ENCODE measurements around the gene SPECC1. TPM values are rescaled to one million over a fixed set of nuclear protein-coding genes. Genes with fewer than 3 reads are reported as not detected.

The SPECC1 gene
- total and polyA plus RNA-seq, 2 of the 13 experiments (the other 11 are each of a cell fraction or from before 2014, with no cell fraction given) = 2.3 to 6.9 TPM

DNA sequence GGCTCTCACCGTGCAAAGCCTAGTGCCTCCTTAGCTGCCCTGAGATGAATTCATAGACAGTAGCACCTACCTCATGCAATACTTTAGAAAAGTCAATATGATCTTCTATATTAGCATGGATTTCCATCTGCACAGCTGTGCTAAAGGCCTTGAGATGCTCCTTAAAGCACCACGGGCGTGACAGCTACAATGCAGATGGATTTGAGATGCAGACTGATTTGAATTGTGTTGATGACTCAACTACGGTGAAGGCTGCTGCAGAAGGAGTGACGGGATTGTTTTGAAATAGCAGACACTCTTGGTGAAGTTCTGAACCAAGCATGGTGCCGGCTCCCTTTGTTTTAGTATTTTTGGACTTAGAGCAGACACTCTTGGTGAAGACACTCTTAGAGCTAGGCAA is 88.2 kb downstream of the SPECC1 start (continued):
- no peak for TF ChIP-seq TMF1 (CRISPR knock-in tag; IDR thresholded peaks at IDR 0.05; ENCODE audit: low read depth)
- TF ChIP-seq, protein P1, sequence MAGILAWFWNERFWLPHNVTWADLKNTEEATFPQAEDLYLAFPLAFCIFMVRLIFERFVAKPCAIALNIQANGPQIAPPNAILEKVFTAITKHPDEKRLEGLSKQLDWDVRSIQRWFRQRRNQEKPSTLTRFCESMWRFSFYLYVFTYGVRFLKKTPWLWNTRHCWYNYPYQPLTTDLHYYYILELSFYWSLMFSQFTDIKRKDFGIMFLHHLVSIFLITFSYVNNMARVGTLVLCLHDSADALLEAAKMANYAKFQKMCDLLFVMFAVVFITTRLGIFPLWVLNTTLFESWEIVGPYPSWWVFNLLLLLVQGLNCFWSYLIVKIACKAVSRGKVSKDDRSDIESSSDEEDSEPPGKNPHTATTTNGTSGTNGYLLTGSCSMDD (CRISPR knock-in tag; IDR thresholded peaks at IDR 0.05) = no peak
- TF ChIP-seq HNF1A (IDR thresholded peaks at IDR 0.05; ENCODE audit: low read depth) = no peak
- TF ChIP-seq HNF1A (CRISPR knock-in tag; IDR thresholded peaks at IDR 0.05; ENCODE audit: borderline replicate concordance) = no peak
- no peak for TF ChIP-seq ARNTL (CRISPR knock-in tag; IDR thresholded peaks at IDR 0.05)

DNA sequence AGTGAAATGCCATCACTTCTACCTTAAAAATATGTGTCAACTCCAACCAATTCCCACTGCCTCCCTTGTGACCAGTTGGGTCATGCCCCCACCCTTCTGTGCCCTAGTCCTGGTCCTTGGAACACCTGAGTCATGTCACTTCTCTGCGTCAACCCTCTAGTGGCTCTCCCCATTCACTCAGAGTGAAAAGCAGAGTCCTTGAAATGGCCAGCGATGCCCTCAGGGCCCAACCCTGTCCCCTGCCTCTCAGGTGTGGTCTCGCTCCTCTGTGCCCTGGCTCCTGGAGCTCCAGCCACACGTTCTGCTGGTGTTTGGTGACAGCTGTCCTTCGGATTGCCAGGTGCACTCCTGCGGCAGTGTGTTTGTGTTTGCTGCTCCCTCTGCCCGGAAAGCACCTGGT is 89.2 kb downstream of the SPECC1 start:
- Histone ChIP-seq H3K4me3 (replicated peaks in 1 of 3; ENCODE audit: insufficient read depth in 1 of 3, low read depth in 2 of 3, low read length in 3 of 3) (no peak overlapping the region), H2AFZ (ENCODE audit: low read length) (no peak overlapping the region), H3K27ac (ENCODE audit: extremely low read length, insufficient read depth, low read length) (no peak overlapping the region), H3K4me2 (ENCODE audit: low read depth, low read length) (no peak overlapping the region), H4K20me1 (ENCODE audit: insufficient read depth, low read length) (no peaks in the 10 kb centered on the region), H3K4me1 (ENCODE audit: insufficient read depth, low read length) (no peaks in the 10 kb centered on the region), H3K9me3 (ENCODE audit: low read length) (no peaks in the 10 kb centered on the region), H3K27me3 (ENCODE audit: control insufficient read depth in 1 of 2, insufficient read depth in 2 of 2, low read length in 2 of 2) (peaks cover 5 to 42% of the 10 kb centered on the region in 2 experiments; a peak in 4 of 5 replicates), H3K79me2 (ENCODE audit: insufficient read depth, low read length) (no peaks in the 10 kb centered on the region), H3K9ac (ENCODE audit: insufficient read depth, low read depth, low read length) (no peak overlapping the region), H3K36me3 (replicated peaks in 1 of 2; ENCODE audit: control insufficient read depth in 1 of 2, insufficient read depth in 2 of 2, low read length in 2 of 2) (no peaks in the 10 kb centered on the region)
- BruUV-seq (replicated peaks) = no TSS peak
- in situ Hi-C loops (cut with HindIII; ENCODE audit: extremely low pct_ligation_motif_present, low pct_unique_long_range_greater_than_20kb) = no loop called here
- POLR2A ChIA-PET = no interaction called here
- DNase-seq (ENCODE audit: low spot score) (no peak), ATAC-seq (no peak), FAIRE-seq (no peak)
- 3% methylated on average over 4 of the region's 7 CpGs for WGBS (ENCODE audit: low lambda C conversion rate)
- intact Hi-C loops (cut with micrococcal nuclease; ENCODE audit: unreplicated experiment) = no loop called here
- CTCF ChIA-PET (ENCODE audit: low intra/inter-chr PET ratio, low total read pairs) = no interaction called here
- TF ChIP-seq ZMAT5 (CRISPR knock-in tag; IDR thresholded peaks at IDR 0.05; ENCODE audit: borderline replicate concordance, low read depth) = no peak
- TF ChIP-seq RBM22 (optimal IDR thresholded peaks at IDR 0.05; ENCODE audit: low read length) = no peak
- no peak for TF ChIP-seq ZBED4 (CRISPR knock-in tag; IDR thresholded peaks at IDR 0.05; ENCODE audit: borderline replicate concordance)
- TF ChIP-seq RBFOX2 (IDR thresholded peaks at IDR 0.05; ENCODE audit: low read depth, low read length) = no peak
- TF ChIP-seq, protein P2, sequence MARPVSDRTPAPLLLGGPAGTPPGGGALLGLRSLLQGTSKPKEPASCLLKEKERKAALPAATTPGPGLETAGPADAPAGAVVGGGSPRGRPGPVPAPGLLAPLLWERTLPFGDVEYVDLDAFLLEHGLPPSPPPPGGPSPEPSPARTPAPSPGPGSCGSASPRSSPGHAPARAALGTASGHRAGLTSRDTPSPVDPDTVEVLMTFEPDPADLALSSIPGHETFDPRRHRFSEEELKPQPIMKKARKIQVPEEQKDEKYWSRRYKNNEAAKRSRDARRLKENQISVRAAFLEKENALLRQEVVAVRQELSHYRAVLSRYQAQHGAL (CRISPR knock-in tag; IDR thresholded peaks at IDR 0.05; ENCODE audit: not compliant biosample characterization) = no peak
- TF ChIP-seq KLF16 (CRISPR knock-in tag; IDR thresholded peaks at IDR 0.05) = no peak
- TF ChIP-seq ZNF709 (CRISPR knock-in tag; IDR thresholded peaks at IDR 0.05) = no peak
- no peak for TF ChIP-seq ZNF331 (CRISPR knock-in tag; IDR thresholded peaks at IDR 0.05)
- no peak for TF ChIP-seq ZKSCAN5 (CRISPR knock-in tag; IDR thresholded peaks at IDR 0.05)
